HG03095 (cell line): Measurements from ENCODE around the gene XYLT2.
A peak's percentile ranks its signal among the peaks of the same experiment; 100 is the strongest.
"Not testable (repeated sequence)": the region's sequence is repeated elsewhere in the genome, so short reads cannot be mapped to it uniquely, and the experiment has no call there.

Experiments used
- ATAC-seq: cut with Tn5 transposase; IDR thresholded peaks from one replicate; pipeline ENCODE4 v1.9.1; 2021; ENCODE audit warnings: moderate library complexity; ENCODE audit not compliant: unreplicated experiment

The XYLT2 gene

GRCh38 chr17:50319306-50320004 is 26.5 kb upstream of the XYLT2 start:
- no peak for ATAC-seq

GRCh38 chr17:50322271-50322670 is 23.7 kb upstream of the XYLT2 start:
- ATAC-seq, result no peak

GRCh38 chr17:50323060-50323459 is 22.9 kb upstream of the XYLT2 start:
- no peak for ATAC-seq

GRCh38 chr17:50325906-50326305 is 20.0 kb upstream of the XYLT2 start:
- no peak for ATAC-seq

- no peak for ATAC-seq
Observed at GRCh38 chr17:50326831-50327364, 19.0 kb upstream of the XYLT2 start.

- no peak for ATAC-seq
Observed at GRCh38 chr17:50328363-50329325, 17.3 kb upstream of the XYLT2 start.

- ATAC-seq, result no peak
Observed at GRCh38 chr17:50329716-50330115, 16.2 kb upstream of the XYLT2 start.

GRCh38 chr17:50330151-50330775 is 15.7 kb upstream of the XYLT2 start:
- no peak for ATAC-seq

- no peak for ATAC-seq
Observed at GRCh38 chr17:50331085-50331791, 14.7 kb upstream of the XYLT2 start.

- ATAC-seq, result no peak
Observed at GRCh38 chr17:50332196-50332595, 13.7 kb upstream of the XYLT2 start.

GRCh38 chr17:50333291-50334057 is 12.5 kb upstream of the XYLT2 start:
- not testable (repeated sequence) for ATAC-seq

- no peak for ATAC-seq
Observed at GRCh38 chr17:50337956-50338355, 8.0 kb upstream of the XYLT2 start.

GRCh38 chr17:50338645-50339044 is 7.3 kb upstream of the XYLT2 start:
- no peak for ATAC-seq

GRCh38 chr17:50339381-50339780 is 6.5 kb upstream of the XYLT2 start:
- ATAC-seq, result no peak

GRCh38 chr17:50344731-50345365 is 1.1 kb upstream of the XYLT2 start:
- ATAC-seq, result no peak

- peak; percentile 37 for ATAC-seq
Observed at GRCh38 chr17:50346313-50347116, 589 bp downstream of the XYLT2 start.

- ATAC-seq, result no peak
Observed at GRCh38 chr17:50347117-50347893, 1.4 kb downstream of the XYLT2 start.

- no peak for ATAC-seq
Observed at GRCh38 chr17:50347894-50348291, 2.0 kb downstream of the XYLT2 start.
